Occipital lobe (tissue), 1 donor: ENCODE measurements around the gene MSL3B.

ENCODE experiments used
- DNase-seq: peaks from one replicate; lab custom pipeline; 2025; lab: John Stamatoyannopoulos, UW

The MSL3B gene

DNA sequence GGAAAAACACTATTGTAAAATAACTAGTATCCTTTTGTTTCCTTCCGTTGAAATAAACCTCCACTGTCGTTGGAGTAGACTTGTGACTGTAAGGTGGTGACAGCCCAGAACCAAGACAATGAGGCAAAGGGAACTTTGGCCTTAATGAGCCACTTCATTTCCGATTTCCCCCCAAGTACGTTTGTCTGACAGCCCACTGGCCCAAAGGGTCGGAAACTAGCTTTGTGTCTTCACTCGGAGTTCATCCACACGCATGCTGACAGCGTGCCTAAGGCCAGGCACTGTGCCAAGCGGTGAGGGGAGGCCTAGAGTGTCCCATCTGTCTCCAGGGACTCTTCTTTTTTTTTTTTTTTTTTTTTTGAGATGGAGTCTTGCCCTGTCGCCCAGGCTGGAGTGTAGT is 34.8 kb downstream of the MSL3B start:
- DNase-seq = no peak

DNA sequence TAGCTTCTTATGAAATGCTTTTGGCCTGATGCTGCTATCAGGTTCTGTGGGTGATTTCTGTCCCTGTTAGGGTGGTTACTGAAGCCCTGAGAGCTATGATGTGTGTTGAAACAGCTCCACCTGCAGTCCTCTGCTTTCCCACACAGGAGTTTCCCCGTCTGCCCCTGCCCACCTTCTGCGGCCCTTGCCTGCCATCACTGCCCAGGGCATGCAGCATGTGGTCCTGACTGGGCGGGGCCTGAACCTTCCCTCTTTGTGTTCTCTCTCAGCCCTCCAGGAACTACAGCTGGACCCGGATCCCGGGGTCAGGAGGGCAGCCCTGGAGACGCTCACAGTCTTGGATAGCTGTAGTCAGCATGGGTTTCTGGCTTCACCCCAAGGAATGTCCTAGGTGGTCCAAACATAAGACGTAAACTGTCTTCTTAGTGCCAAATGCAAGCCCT is 35.3 kb downstream of the MSL3B start:
- no peak for DNase-seq

DNA sequence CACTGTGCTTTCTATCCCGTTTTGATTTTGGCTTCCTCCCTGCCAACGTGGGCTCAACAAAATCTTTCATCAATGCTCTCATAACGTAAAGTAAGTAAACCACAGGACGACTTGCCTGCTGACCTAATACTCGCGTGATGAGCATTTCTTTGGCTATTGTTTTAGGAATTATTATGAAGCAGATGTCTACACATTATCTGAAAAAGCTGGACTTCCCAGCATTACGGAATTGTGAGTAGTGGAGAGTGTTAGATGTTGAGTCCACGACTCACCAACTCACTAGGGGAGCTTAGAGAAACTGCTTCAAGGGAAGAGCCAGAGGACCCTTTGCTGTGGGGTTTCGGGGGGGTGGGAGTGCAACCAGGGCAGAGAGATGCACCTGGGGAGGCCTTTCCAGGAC is 35.8 kb downstream of the MSL3B start:
- DNase-seq = no peak

DNA sequence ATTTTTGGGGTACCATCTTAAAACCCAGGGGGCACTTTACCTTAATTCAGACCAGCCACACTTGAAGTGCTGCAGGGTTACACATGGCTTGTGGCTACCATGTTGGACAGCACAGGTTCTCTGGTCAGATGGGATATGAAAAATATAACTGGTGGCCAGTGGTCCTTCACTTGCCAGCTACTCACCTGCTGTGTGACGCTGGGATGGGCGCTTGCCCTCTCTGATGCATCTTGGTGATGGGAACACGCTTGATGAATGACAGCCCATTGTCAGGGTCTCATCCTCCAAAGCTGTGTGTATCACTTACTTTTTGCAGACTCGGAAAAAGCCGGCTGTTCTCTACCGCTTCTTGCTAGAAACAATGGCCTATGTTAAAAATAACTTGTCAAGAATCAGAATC is 36.3 kb downstream of the MSL3B start:
- DNase-seq = no peak

DNA sequence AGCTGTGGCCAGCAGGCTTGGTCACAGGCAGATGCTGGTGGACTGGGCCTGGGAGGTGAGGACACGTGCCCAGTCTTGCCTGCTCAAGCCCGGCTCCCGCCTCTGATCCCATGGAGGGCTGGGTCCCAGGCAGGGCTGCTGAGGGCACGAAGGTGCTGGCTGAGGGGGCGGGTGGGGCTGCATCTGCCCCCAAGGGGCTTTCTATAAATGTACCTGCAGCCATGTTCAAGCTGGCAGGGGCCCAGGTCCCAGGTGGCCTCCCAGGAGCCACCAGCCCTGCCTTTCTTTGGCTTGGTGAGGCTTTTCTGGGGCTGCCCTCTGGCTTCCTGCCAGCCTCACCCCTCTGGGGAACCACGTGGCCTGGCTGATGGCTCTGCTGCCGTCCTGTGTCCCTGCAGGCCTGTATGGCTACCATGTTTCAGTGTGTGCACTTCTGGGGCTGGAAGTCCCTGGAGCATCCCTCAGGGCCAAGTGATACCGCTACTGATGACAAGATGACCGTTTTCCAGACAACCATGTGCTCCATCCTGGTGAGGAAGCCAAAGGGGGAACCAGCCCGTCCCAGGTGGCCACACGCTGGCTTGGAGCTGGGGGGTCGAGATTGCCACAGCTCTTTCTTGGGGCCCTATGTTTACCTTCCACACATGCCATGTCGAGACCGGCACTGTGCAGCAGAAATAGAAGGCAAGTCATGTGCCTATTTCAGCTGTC is 37.0 kb downstream of the MSL3B start:
- no peak for DNase-seq

DNA sequence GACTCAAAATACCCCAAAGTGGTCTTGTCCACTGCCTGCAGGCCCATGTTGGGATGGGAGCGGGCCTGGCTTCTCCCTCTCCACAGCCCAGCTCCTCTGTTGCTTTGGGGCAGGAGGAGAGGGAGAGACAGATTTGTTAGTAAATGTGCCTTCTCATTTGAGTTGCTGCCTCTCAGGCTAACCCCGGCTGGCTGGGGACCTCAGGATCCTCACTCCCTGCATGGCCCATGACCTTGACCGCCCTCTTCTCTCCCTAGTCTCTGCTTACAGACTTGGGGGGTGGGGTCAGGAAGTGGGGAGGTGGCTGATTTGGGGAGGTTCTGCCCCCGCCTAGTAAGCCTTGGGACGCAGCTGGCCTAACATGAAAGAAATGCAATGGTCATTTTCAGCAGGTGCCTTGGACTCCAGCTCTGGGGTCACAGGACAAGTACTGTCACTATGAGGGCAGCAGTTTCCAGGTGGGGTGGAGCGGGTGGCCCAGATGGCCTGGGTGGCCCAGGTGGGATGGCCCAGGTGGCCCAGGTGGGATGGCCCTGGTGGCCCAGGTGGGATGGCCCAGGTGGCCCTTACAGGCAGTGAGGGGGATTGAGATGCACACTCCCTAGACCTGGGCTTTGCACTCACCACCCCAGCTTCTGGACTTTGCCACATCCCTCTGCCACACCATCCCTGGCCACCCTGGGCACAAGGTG is 37.9 kb downstream of the MSL3B start:
- DNase-seq = no peak

DNA sequence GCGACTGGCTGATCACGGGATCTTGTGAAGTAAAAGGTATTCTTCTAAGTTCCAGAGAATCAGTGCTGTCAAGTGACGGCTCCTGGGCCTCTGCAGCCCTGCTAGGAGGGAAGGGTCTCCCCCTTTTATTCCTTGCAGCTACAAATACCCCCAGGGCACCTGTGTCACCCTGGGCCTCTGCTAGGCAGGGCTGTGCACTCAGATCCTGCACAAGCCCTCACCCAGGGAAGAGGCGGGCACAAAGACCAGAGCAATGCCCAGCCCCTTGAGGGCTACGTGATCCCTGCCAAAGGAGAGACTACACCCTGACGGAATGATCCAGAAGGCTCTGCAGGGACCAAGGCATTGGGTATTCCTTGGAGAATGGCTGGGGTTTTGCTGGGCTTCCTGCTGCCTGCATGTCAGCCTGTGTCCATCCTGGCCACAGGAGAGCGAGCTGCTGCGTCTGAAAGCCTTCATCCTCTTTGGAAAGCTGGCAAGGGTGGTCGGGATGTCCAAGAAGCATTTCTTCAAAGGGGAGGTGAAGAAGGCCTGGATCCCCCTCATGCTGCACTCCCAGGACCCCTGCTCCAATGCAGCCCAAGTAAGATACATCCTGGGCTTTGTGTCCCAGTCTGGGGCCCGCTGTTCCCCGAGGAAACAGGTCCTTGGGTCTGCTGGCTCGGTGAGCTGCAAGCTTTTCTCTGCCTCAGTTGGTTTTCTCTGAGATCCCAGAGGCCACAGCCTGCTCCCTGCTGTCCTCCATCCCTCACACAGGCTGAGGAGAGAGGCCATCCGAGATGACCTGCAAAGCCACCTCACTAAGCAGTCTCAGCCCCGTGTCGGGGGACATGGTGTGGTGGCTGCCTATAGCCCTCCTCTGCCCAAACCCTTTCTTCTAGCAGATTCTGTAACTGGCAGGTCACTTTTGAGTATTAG is 38.7 kb downstream of the MSL3B start:
- no peak for DNase-seq

DNA sequence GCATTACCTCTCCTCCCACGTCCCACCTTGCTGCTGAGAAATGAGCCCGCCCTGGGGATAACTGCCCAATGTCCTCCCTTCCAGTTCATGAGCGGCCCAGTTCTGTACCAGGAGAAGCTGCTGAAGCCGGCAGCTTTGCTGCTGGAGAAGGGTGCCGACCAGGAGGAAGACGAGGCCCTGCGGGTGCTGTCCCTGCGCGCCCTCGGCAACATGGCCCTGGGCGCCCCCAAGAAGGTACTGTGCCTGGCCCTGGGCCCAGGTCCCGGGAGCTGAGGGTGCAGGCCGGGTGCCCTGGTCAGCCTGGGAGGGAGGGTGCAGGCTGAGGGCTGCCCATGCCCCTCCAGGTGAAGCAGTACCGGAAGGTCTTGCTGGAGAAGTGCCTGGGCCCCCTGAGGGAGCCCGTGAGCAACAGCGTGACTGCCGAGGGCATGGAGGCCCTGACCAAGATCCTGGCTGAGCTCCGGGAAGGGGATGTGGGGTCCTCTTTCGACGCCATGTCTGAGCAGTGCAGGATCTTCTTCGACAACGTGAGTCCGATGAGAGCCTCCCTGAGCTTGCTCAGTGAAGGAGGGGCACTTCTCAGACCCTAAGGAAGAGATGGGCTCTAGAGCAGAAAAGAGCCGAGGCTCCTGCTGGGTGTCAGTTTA is 39.5 kb downstream of the MSL3B start:
- no peak for DNase-seq

DNA sequence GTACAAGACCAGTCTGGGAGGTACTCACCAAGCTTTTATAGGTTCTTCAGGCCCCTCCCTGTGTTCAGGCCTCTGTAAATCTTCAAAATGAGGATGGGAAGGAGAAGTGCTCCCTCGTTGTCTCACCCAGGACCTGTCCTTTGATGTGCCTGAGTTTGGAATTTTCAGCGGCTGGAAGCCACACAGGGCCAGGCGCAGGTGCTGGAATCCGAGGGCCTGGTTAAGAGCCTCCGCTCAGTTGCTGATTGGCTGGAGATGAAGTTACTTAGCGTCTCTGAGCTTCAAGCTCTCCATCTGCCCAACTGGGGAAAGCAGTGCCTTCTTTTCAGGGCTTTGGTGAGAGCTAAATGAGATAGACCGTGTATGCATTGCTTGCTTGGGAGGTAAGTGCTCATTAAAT is 43.8 kb downstream of the MSL3B start:
- no peak for DNase-seq

DNA sequence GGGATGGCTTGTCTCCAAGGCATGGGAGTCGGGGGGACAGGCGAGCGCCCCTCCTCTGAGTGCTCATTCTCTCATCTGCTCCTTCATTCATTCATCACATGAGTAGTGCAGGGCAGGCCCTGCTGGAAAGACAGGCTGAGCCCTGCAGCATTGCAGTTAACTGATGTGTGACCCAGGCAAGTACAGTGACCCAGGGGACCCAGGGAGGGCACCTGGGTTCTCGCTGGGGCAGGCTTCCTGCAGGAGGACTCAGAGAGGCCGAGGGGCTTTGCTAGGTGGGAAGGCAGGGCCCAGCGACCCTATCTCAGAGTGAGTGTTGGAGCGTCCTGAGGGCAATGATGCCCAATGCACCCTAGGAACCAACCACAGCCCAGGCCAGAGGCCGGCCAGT is 44.5 kb downstream of the MSL3B start:
- no peak for DNase-seq

DNA sequence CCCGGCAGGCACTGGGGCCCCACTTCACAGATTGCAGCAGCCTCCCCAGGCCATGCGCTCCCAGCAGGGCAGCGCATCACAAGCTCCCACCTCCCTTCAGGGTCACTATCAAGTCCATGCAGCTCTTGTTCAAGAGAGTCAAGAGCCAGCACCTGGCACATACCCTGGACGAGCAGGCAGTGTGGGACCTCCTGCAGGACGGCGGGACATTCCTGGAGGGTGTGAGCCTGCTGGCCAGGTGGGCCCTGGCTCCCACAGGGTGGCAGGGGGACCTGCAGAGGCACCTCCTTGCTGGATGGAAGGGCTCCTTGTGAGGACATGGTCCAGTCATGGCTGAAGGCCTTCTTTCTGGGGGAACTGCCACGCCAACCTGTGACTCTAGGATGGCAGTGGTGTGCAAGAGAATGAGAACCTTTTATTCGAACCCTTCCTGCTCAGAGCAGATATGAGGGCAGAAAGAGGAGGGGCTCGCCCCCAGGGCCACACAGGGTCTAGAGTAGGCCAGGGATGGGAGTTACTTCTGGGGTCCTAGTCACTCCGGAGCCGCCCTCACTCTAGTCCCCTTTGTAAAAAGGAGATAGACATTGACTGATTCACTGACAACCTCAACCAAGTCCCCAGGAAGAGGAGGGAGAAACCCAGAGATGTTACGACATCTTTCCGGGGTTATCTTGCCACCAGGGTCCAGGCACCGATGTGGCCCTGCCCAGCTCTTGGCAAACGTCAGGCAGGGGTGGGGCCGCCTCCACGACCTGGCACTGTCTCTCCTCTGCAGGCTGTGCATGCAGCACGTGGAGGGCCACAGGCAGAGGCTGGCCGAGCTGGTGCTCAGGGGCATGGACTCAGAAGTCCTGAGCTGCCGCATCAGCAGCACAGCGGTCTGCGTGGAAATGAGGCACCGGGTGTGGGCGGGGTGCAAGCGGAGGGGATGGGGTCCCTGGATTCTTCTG is 45.1 kb downstream of the MSL3B start:
- no peak for DNase-seq

DNA sequence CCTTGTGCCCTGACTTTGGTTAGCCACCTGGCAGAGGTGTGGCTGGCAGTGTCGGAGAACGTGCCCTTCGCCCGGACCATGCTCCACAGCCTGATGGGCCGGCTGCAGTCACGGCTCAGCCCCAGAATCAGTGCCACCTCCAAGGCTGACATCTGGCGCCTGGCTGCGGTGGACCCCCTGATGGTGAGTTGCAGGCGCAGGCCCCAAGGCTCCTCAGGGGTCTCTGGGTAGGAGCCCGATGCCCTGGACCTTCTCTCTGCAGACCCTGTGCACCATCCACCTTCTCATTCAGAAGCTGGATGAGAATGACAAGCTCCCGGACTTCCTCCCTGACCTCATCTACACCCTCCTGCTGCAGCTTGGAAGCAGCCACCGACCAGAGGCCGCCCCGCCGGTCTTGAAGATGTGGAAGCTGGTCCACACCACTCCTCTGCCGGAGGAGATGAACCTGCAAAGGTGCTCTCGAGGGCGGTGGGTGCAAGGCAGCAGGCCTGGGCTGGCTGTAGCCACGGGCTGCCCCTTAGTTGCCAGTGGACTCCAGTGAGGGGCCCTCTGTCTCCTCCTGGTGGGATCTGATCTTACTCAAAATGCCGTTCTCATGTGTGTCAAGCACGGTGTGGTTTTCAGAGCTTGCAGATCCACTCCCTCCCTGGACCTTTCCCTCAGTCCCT is 46.0 kb downstream of the MSL3B start:
- no peak for DNase-seq

DNA sequence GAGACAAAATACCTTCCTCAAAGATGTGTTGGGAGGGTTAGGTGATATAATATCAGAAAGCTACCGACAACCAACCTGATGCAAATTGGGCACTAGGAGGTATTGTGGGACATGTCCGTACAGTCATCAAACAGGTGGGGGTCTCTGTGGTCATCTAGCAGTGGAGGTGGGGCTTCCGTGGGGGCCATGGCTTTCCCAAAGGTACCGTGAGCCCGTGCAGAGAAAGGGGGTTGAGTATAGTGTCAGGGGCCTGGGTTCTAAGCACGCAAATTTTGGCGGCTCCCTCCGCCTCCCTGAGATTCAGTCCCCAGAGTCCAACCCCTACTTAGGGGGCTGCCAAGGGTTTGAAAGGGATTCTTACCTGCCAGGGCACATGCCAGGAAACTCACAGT is 46.5 kb downstream of the MSL3B start:
- DNase-seq = no peak

DNA sequence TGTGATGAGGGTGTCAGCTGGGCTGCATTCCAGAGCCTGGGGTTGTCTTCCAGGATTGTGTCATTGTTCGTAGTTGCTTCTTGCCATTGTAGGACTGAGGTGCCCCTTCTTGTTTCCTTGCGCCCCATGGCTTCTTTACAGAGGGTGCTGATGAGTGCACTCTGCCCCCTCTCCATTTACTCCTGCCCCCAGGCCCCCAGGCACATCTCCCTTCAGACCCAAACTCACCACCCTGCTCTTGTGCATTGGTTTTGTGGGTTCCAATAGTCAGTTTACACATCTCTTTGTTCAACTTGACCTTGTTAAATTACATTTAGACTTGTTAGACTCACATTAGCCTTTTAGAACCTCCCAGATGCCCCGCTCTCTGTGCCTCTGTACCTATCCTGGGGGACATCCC is 47.0 kb downstream of the MSL3B start:
- no peak for DNase-seq

DNA sequence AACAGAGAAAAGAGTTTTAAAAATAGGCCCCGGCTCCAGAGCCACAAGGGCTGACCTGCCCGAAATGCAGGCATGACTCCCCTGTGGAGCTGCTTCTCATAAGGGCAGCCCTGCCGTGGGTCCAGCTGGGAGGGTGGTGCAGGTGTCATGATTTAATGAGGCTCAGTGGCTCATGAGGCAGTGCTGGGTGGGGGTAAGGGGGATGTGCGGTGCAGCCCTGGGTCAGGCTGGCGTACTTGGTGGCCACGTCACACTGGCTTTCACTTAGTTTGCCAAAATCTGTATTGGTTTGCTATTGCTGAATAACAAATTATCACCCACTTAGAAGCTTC is 47.4 kb downstream of the MSL3B start:
- no peak for DNase-seq

DNA sequence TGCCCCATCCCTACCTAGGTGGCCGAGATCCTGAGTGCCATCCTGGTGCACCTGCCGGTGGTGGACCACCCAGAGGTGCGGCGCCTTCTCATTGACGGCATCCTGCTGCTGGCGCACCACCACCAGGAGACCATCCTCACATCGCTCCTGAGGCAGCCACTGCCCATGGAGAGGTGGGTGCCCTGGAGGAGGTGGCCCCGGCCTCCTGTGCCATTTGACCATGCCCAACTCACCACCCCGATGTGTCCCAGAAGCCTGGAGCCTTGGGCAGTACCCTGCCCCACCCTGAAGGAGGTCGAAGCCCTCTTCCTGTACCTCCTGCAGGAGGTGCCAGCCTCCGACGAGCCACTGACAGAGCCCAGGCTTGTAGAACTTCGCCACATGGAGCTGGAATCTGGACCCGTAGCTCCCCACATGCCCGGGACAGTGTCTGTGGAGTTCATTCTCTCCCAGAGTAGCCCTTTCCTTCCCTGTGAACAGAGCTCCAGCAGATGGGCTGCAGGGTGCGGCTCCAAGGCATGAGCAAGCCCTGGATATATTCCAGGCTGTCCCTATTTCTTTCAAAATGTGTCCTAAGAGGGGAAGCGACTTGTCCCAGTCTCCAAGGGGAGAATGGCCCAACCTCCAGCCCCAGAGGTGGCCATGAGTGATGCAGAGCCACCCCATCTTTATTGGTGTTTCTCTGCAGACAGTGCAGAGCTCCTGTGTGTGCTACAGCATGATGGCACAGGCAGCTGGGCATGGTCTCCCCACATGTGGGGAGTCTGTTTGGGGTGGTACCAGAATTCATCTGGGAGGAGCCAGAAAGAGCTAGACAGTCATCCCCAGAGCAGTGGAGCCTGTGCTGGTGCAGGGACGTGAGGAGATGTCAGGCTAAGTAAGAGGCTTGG is 48.1 kb downstream of the MSL3B start:
- no peak for DNase-seq

DNA sequence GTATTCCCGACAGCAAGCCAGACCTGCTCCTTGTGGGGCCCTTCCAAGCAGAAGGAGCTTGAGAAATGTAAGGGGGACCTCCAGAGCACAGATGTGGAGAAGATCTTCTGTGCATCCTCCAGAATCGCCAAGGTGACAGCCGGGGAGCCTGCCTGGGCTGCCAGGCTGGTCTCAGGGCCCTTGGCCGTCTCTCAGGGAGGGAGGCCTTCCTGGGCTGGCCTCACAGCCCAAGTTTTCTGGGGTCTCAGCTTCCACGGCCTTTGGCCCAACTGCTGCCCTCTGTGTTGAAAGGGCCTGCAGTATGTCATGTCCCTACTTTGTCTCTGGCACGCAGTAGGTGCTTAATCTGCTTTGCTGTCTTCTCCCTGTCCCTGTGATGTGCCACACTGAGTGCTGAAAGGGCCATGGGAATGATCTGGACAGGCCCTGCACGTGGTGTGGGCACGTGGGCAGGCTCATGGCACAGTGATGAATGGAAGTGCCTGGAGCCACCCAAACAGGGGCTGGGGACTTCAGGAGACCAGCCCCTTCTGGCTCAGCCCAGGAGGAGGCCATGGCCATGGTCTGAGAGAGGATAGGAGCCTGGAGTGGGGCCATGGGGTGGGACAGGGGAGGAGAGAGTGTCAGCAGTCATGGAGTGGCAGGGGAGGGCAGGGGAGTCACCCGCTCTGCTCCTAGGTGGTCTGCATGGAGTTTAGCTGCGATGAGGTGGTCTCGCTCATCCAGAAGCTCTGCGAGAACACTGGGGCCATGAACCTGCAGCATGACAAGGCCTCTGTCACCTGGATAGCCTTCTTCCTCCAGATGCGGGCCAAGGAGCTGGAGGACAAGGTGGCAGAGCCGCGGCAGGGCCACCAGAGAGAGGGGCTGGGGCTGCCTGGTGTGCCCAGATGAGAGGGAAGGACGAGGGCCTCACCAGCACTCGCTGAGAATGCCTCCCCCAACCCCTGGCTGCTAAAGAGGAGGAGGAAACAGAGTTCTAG is 49.3 kb downstream of the MSL3B start:
- DNase-seq = no peak
